ENCODE results near the gene PRKN. TPM values are rescaled to one million over a fixed set of nuclear protein-coding genes. Genes with fewer than 3 reads are reported as not detected.

The PRKN gene
- total and polyA plus RNA-seq, 10 donors, result 0.23 to 14.1 (median 7.0) TPM

DNA sequence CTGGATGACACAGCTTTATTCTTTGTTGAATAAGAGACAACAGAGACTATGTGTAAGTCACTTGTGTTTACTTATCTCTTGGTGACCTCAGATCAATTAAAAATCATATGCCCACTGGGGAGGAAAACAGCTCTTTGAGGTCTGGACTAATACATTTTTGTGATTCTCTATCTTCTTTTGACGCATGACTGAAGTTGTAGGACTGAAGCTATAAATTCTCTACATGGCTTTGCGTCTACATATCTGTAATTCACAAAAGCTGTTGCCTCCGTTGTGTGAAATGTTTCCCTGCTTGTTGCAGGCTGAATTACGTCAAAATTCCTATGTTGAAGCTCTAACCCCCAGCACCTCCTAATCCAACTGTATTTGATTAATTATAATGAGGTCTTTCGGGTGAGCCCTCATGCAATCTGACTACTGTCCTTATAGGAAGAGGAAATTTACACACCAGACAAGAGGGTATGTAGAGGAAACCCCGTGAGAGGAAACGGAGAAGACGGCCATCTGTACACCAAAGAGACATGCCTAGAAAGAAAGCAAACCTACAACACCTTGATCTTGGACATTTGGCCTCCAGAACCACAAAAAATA lies 481.6 kb downstream of the PRKN start:
- Histone ChIP-seq H3K9me3 (no peaks in the 10 kb centered on the region), H3K4me3 (no peak overlapping the region), H3K36me3 (no peaks in the 10 kb centered on the region), H3K27me3 (replicated peaks in 1 of 7) (no peaks in the 10 kb centered on the region), H3K4me1 (no peaks in the 10 kb centered on the region), H3K27ac (no peak overlapping the region)
- TF ChIP-seq POLR2A (IDR thresholded peaks at IDR 0.05) (no peak), POLR2AphosphoS5 (IDR thresholded peaks at IDR 0.05) (no peak)
- TF ChIP-seq, protein P1, sequence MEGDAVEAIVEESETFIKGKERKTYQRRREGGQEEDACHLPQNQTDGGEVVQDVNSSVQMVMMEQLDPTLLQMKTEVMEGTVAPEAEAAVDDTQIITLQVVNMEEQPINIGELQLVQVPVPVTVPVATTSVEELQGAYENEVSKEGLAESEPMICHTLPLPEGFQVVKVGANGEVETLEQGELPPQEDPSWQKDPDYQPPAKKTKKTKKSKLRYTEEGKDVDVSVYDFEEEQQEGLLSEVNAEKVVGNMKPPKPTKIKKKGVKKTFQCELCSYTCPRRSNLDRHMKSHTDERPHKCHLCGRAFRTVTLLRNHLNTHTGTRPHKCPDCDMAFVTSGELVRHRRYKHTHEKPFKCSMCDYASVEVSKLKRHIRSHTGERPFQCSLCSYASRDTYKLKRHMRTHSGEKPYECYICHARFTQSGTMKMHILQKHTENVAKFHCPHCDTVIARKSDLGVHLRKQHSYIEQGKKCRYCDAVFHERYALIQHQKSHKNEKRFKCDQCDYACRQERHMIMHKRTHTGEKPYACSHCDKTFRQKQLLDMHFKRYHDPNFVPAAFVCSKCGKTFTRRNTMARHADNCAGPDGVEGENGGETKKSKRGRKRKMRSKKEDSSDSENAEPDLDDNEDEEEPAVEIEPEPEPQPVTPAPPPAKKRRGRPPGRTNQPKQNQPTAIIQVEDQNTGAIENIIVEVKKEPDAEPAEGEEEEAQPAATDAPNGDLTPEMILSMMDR (IDR thresholded peaks at IDR 0.05 in 8 of 11, conservative IDR thresholded peaks at IDR 0.05 in 3 of 11), result no peak
- intact Hi-C loops (cut with DNase I; ENCODE audit: low total_unique reads), result no loop called here
- WGBS, 5 donors, result 81 to 86% (median 83%) methylated on average over 8 of the region's 8 CpGs
- no peak for DNase-seq

DNA sequence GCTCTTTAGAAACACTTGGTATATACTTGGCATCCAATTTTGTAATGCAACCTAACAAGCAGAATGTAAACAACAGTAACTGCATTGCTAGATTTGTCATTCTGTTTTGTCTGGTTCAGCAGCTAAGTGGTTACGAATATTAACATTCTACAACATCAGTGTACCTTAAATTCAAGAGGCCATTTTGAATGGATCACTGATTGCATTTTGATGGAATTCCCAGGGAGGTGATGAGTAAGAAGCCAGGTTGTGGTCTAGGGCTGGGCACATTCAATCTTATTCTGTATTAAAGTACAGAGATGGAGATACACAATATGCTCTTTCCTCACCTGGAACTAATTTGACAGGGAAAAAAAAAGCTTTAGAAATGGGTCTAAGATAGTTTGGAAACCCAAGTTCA lies 483.5 kb downstream of the PRKN start:
- Histone ChIP-seq H3K27ac (no peak overlapping the region), H3K9me3 (no peaks in the 10 kb centered on the region), H3K4me1 (no peaks in the 10 kb centered on the region), H3K27me3 (replicated peaks in 1 of 7) (no peaks in the 10 kb centered on the region), H3K36me3 (no peaks in the 10 kb centered on the region), H3K4me3 (no peak overlapping the region)
- 78 to 95% (median 90%) methylated on average over 1 of the region's 1 CpG for WGBS, 5 donors
- intact Hi-C loops (cut with DNase I; ENCODE audit: low total_unique reads), result no loop called here
- DNase-seq, result no peak
- no peak for TF ChIP-seq POLR2A (IDR thresholded peaks at IDR 0.05)
- TF ChIP-seq POLR2AphosphoS5 (IDR thresholded peaks at IDR 0.05), result no peak
- TF ChIP-seq, protein P1 (IDR thresholded peaks at IDR 0.05 in 8 of 11, conservative IDR thresholded peaks at IDR 0.05 in 3 of 11), result no peak

DNA sequence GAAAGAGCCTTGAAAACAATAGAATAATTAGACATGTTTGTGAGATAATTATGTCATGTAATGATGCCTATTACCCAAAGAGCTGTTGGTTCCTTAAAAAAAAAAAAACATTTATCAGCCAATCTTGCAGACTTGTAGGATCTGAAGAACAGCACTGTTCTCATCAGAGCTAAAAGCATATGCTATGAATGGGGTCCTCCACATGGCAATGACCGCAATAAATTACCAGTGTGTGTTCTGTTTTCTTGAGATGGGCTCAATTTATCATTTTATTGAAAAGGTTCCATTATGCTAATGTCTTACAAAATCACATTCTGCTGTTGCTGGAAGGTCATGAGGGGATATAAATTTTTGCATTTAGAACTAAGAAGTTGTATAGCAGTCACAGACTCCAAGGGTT lies 484.7 kb downstream of the PRKN start:
- intact Hi-C loops (cut with DNase I; ENCODE audit: low total_unique reads), result no loop called here
- Histone ChIP-seq H3K27me3 (replicated peaks in 1 of 7) (no peaks in the 10 kb centered on the region), H3K27ac (no peak overlapping the region), H3K9me3 (no peaks in the 10 kb centered on the region), H3K36me3 (no peaks in the 10 kb centered on the region), H3K4me3 (no peak overlapping the region), H3K4me1 (no peaks in the 10 kb centered on the region)
- 82 to 97% (median 92%) methylated on average over 1 of the region's 1 CpG for WGBS, 5 donors
- no peak for DNase-seq
- TF ChIP-seq, protein P1 (IDR thresholded peaks at IDR 0.05 in 8 of 11, conservative IDR thresholded peaks at IDR 0.05 in 3 of 11), result no peak
- TF ChIP-seq POLR2AphosphoS5 (IDR thresholded peaks at IDR 0.05) (no peak), POLR2A (IDR thresholded peaks at IDR 0.05) (no peak)

DNA sequence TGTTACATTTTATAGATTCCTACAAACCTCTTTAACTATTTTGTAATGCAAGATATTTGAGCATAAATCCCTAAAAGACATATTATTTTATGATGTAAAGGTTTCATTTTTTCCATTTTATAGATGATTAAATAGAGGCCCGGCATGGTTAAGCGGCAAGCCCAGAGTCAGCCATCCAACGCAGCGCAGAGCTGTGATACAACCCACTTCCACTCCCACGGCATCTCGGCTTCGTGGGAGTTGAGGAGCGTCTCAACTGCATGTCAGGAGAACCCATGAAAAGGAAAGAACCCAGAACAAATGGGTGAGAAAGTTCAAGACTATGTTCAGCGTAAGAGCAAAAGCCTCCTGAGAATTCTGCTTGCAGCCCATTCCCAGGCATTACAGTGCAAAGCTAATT lies 488.2 kb downstream of the PRKN start:
- H3K36me3 ChIP-seq, result no peaks in the 10 kb centered on the region
- H3K4me1 ChIP-seq, result no peaks in the 10 kb centered on the region
- no peak for TF ChIP-seq POLR2AphosphoS5 (IDR thresholded peaks at IDR 0.05)
- TF ChIP-seq POLR2A (IDR thresholded peaks at IDR 0.05), result no peak
- TF ChIP-seq, protein P1 (IDR thresholded peaks at IDR 0.05 in 8 of 11, conservative IDR thresholded peaks at IDR 0.05 in 3 of 11), result no peak
- no peak overlapping the region for H3K4me3 ChIP-seq
- DNase-seq, result no peak
- H3K27me3 ChIP-seq (replicated peaks in 1 of 7), result no peaks in the 10 kb centered on the region
- 90 to 96% (median 95%) methylated on average over 9 of the region's 9 CpGs for WGBS, 5 donors
- no peak overlapping the region for H3K27ac ChIP-seq
- intact Hi-C loops (cut with DNase I; ENCODE audit: low total_unique reads), result no loop called here
- H3K9me3 ChIP-seq, result no peaks in the 10 kb centered on the region
